Peyer's patch (tissue), 4 donors: ENCODE results near the gene FARS2. TPM values are rescaled to one million over a fixed set of nuclear protein-coding genes. Genes with fewer than 3 reads are reported as not detected.

Experiments
- DNase-seq, 3 donors: peaks; one replicate each; pipeline ENCODE4 v3.0.0-alpha.2; 2017 to 2019
- H3K27ac ChIP-seq, 4 donors: fragments of 200-600 bp; sonication (generic); one replicate each; pipeline ENCODE4 v1.5.1; 2016 to 2019
- H3K27me3 ChIP-seq, 2 donors: fragments of 200-600 bp; sonication (generic); one replicate each; pipeline ENCODE4 v1.5.1; 2019
- H3K36me3 ChIP-seq, 3 donors: fragments of 200-600 bp; sonication (generic); one replicate each; pipeline ENCODE4 v1.5.1; 2016 to 2019
- H3K4me1 ChIP-seq, 4 donors: fragments of 200-600 bp; sonication (generic); one replicate each; pipeline ENCODE4 v1.5.1; 2016 to 2019
- H3K4me3 ChIP-seq, 4 donors: fragments of 200-600 bp; sonication (generic); 1 replicate in 3 of 4; 2 replicates in 1 of 4; pipeline ENCODE4 v1.5.1; 2016 to 2019; ENCODE audit warnings: mild to moderate bottlenecking in 1 of 4
- H3K9me3 ChIP-seq, 4 donors: fragments of 200-600 bp; sonication (generic); one replicate each; pipeline ENCODE4 v1.5.1; 2016 to 2019; ENCODE audit warnings: mild to moderate bottlenecking in 1 of 4
- CTCF ChIP-seq, 6 experiments: fragments of 450-650 bp in 4 of 6; fragments of 200-600 bp in 2 of 6; sonication (generic) in 1 of 6; IDR thresholded peaks; one replicate each; pipeline ENCODE4 v1.5.1; 2017 to 2019; ENCODE audit warnings: antibody characterized with exemption in 6 of 6, mild to moderate bottlenecking in 3 of 6, moderate library complexity in 1 of 6
- POLR2A ChIP-seq, 2 donors: fragments of 450-650 bp; IDR thresholded peaks; one replicate each; pipeline ENCODE4 v1.5.1; 2017; ENCODE audit warnings: antibody characterized with exemption in 2 of 2, mild to moderate bottlenecking in 2 of 2, moderate library complexity in 2 of 2
- total RNA-seq, 4 donors: library from RNA; depleted of rRNA; stranded (reverse); fragments of >200 nt; gene quantifications; one replicate each; pipeline ENCODE4 v1.1.0, GENCODE V29; 2016

Gene FARS2
- total RNA-seq, 4 donors from 2014 or later, result 9.5 to 42.1 (median 17.1) TPM

DNA sequence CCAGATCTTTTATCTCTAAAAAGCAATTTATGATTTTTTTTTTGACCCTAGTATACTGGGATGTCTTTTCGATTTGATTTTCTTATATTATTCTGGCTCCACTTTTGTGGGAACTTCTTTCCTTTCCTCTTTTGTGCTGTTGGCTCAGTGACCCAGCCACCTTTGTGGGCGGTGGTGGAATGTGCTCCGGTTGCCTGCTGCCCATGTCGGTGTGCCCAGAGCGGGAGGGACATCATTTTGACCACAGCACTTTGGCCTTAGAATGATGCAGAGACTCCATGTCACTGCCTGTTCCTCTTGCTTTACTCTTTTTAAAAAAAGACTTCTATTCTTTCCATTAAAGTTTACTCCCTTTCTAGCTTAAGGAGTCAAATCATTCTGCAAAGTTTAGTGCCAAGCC is 198.0 kb downstream of the FARS2 start:
- H3K27me3 ChIP-seq, result no peaks in the 10 kb centered on the region
- no peaks in the 10 kb centered on the region for H3K36me3 ChIP-seq
- no peak for TF ChIP-seq CTCF (IDR thresholded peaks at IDR 0.05)
- TF ChIP-seq POLR2A (IDR thresholded peaks at IDR 0.05), result no peak
- H3K4me1 ChIP-seq, result no peaks in the 10 kb centered on the region
- no peak overlapping the region for H3K27ac ChIP-seq
- no peaks in the 10 kb centered on the region for H3K9me3 ChIP-seq
- no peak overlapping the region for H3K4me3 ChIP-seq
- DNase-seq, result no peak

GRCh38 chr6:5461365-5461764 is 200.1 kb downstream of the FARS2 start:
- TF ChIP-seq POLR2A (IDR thresholded peaks at IDR 0.05), result no peak
- no peak for TF ChIP-seq CTCF (IDR thresholded peaks at IDR 0.05)

GRCh38 chr6:5462856-5463255 is 201.5 kb downstream of the FARS2 start:
- no peak for DNase-seq
- no peak overlapping the region for H3K4me3 ChIP-seq

More at GRCh38 chr6:5461365-5461764, 200.1 kb downstream of the FARS2 start:
- no peaks in the 10 kb centered on the region for H3K27me3 ChIP-seq
- H3K4me1 ChIP-seq, result no peaks in the 10 kb centered on the region
- no peaks in the 10 kb centered on the region for H3K36me3 ChIP-seq
- no peaks in the 10 kb centered on the region for H3K9me3 ChIP-seq
- no peak for DNase-seq
- H3K27ac ChIP-seq, result no peak overlapping the region
- no peak overlapping the region for H3K4me3 ChIP-seq

DNA sequence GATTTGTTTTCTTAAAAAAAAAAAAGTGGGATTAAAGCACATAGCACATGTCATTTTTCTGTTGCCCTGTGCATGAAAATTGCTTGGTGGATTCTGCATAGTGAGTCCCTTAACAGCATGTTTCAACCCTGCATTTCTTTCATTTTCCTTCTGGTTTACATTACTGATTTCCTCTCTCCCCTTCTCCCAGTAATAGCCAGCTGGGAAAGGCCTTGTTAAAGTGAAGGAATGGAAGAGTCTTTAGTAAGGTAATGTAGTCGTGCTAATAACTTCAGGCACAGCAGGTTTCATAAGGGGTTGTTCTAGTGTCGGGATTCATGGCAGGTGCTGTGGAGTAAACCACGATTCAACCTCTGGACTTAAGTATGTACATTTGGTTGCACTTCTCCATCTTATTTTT is 202.4 kb downstream of the FARS2 start:
- Histone ChIP-seq H3K27me3 (no peaks in the 10 kb centered on the region), H3K4me1 (no peaks in the 10 kb centered on the region), H3K4me3 (no peak overlapping the region), H3K36me3 (no peaks in the 10 kb centered on the region), H3K27ac (no peak overlapping the region), H3K9me3 (no peaks in the 10 kb centered on the region)
- TF ChIP-seq POLR2A (IDR thresholded peaks at IDR 0.05), result no peak
- TF ChIP-seq CTCF (IDR thresholded peaks at IDR 0.05), result no peak
- no peak for DNase-seq

More at GRCh38 chr6:5462856-5463255, 201.5 kb downstream of the FARS2 start:
- H3K36me3 ChIP-seq, result no peaks in the 10 kb centered on the region
- H3K9me3 ChIP-seq, result no peaks in the 10 kb centered on the region
- TF ChIP-seq CTCF (IDR thresholded peaks at IDR 0.05), result no peak
- no peak for TF ChIP-seq POLR2A (IDR thresholded peaks at IDR 0.05)
- no peaks in the 10 kb centered on the region for H3K4me1 ChIP-seq
- no peak overlapping the region for H3K27ac ChIP-seq
- H3K27me3 ChIP-seq, result no peaks in the 10 kb centered on the region

DNA sequence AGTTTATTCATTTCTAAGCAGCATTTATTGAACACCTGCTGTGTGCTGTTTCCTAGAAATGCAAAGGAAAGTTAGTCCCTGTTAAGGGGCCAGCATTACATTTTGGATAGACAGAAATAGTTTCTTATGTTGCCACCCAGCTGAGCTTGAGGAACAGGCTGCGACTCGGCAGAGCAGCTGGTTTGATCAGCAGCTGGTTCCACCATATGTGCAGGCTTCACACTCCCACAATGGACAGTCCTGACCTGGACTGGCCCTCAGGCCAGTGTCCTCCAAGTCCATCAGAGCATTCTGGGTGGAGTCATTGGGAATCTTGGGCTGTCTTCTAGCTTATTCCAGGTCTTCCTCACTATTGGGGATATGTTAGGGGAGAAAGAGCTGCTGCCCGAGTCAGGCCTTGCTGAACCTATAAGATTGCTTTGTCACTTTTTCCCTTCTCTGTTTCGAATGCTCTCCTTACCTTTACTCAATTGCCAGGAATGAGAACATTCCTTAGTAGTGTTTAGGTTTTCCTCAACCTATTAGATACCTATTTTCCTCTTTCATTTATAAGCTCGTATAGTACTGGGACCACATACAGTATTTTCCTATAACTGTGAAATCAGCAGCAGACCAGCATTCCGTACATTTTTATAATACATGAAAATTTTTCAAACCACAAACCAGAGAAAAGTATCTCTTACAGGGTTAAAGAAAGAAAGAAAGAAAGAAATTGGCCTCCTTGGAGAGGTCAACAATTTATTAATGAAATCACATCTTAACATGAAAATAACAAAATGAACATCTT is 203.0 kb downstream of the FARS2 start:
- Histone ChIP-seq H3K27me3 (no peaks in the 10 kb centered on the region), H3K27ac (no peak overlapping the region), H3K9me3 (no peaks in the 10 kb centered on the region), H3K4me1 (no peaks in the 10 kb centered on the region), H3K36me3 (no peaks in the 10 kb centered on the region), H3K4me3 (no peak overlapping the region)
- no peak for TF ChIP-seq CTCF (IDR thresholded peaks at IDR 0.05)
- no peak for DNase-seq
